Vagina (tissue), 2 donors: ENCODE measurements around the gene ATRN. TPM values are rescaled to one million over a fixed set of nuclear protein-coding genes. Genes with fewer than 3 reads are reported as not detected.
"Not testable (repeated sequence)": the region's sequence is repeated elsewhere in the genome, so short reads cannot be mapped to it uniquely, and the experiment has no call there.

Experiments used
- DNase-seq, 2 donors: peaks; one replicate each; pipeline ENCODE4 v3.0.0-alpha.2; 2017; ENCODE audit errors: extremely low spot score in 2 of 2
- H3K27ac ChIP-seq: fragments of 200-600 bp; sonication (generic); one replicate; pipeline ENCODE4 v1.5.1; 2019
- H3K27me3 ChIP-seq: fragments of 200-600 bp; sonication (generic); one replicate; pipeline ENCODE4 v1.5.1; 2019
- H3K36me3 ChIP-seq, 2 donors: fragments of 200-600 bp; sonication (generic); one replicate each; pipeline ENCODE4 v1.5.1; 2017 to 2019
- H3K4me1 ChIP-seq: fragments of 200-600 bp; sonication (generic); one replicate; pipeline ENCODE4 v1.5.1; 2019
- H3K4me3 ChIP-seq, 2 donors: fragments of 200-600 bp; sonication (generic); 1 replicate in 1 of 2; 2 replicates in 1 of 2; pipeline ENCODE4 v1.5.1; 2016 to 2019
- H3K9me3 ChIP-seq: fragments of 200-600 bp; sonication (generic); one replicate; pipeline ENCODE4 v1.5.1; 2019
- CTCF ChIP-seq, 3 experiments: fragments of 450-650 bp in 2 of 3; fragments of 200-600 bp in 1 of 3; sonication (generic) in 1 of 3; IDR thresholded peaks; one replicate each; pipeline ENCODE4 v1.5.1; 2017 to 2019; ENCODE audit warnings: antibody characterized with exemption in 3 of 3, mild to moderate bottlenecking in 2 of 3, moderate library complexity in 2 of 3
- POLR2A ChIP-seq, 2 donors: fragments of 450-650 bp; IDR thresholded peaks; one replicate each; pipeline ENCODE4 v1.6.1; 2017; ENCODE audit warnings: antibody characterized with exemption in 2 of 2, mild to moderate bottlenecking in 2 of 2, moderate library complexity in 2 of 2
- POLR2AphosphoS5 ChIP-seq, 2 donors: sonication (generic); formaldehyde crosslinking; IDR thresholded peaks; one replicate each; pipeline ENCODE4 v1.9.0; 2017; ENCODE audit warnings: antibody characterized with exemption in 2 of 2, mild to moderate bottlenecking in 2 of 2, low read depth in 1 of 2; ENCODE audit not compliant: insufficient read depth in 1 of 2
- intact Hi-C: fragments of 100-400 bp; cut with DNase I; formaldehyde crosslinking; loops from one replicate; pipeline ENCODE4 v1.15.1; 2023
- total RNA-seq: library from RNA; depleted of rRNA; stranded (reverse); fragments of >200 nt; gene quantifications from one replicate; pipeline ENCODE4 v1.2.3, GENCODE V29; 2016

Gene ATRN
- 22.8 TPM for total RNA-seq

- no peak for DNase-seq
- intact Hi-C loops: loop anchor here (5.0 kb wide), 1 partner anchor 64 kb away; the partner anchor contains the start of gene DNAAF9
- TF ChIP-seq POLR2AphosphoS5 (IDR thresholded peaks at IDR 0.05; ENCODE audit: insufficient read depth in 1 of 2, low read depth in 1 of 2) (peak in 1 of 2 donors; percentile 66), POLR2A (IDR thresholded peaks at IDR 0.05) (peak in 1 of 2 donors; percentile 47), CTCF (IDR thresholded peaks at IDR 0.05) (no peak)
- Histone ChIP-seq H3K9me3 (no peaks in the 10 kb centered on the region), H3K36me3 (no peaks in the 10 kb centered on the region), H3K4me1 (peaks cover 34% of the 10 kb centered on the region), H3K4me3 (peak within 1 kb of the TSS; percentile 89 to 100), H3K27me3 (no peaks in the 10 kb centered on the region), H3K27ac (peak within 1 kb of the TSS; percentile 79)
Observed at GRCh38 chr20:3470627-3471396, at the start of gene ATRN. Gene ATRN, plus strand, starts transcription at chr20:3471018. Its CDS starts 90 bp downstream, at chr20:3471108.

- no peaks in the 10 kb centered on the region for H3K9me3 ChIP-seq
- H3K27ac ChIP-seq: no peak overlapping the region
- H3K36me3 ChIP-seq: no peaks in the 10 kb centered on the region
- TF ChIP-seq POLR2A (IDR thresholded peaks at IDR 0.05): no peak
- TF ChIP-seq POLR2AphosphoS5 (IDR thresholded peaks at IDR 0.05; ENCODE audit: insufficient read depth in 1 of 2, low read depth in 1 of 2): no peak
- TF ChIP-seq CTCF (IDR thresholded peaks at IDR 0.05): no peak
- no peaks in the 10 kb centered on the region for H3K27me3 ChIP-seq
- no peak for DNase-seq
- peaks cover 16% of the 10 kb centered on the region for H3K4me1 ChIP-seq
- H3K4me3 ChIP-seq: no peak overlapping the region
- intact Hi-C loops: no loop called here
Observed at GRCh38 chr20:3421985-3422384, 48.8 kb upstream of the ATRN start.

GRCh38 chr20:3423126-3423525, 47.7 kb upstream of the ATRN start:
- intact Hi-C loops: no loop called here
- Histone ChIP-seq H3K4me1 (peaks cover 16% of the 10 kb centered on the region), H3K27me3 (no peaks in the 10 kb centered on the region), H3K27ac (no peak overlapping the region), H3K36me3 (no peaks in the 10 kb centered on the region), H3K9me3 (no peaks in the 10 kb centered on the region), H3K4me3 (no peak overlapping the region)
- TF ChIP-seq POLR2AphosphoS5 (IDR thresholded peaks at IDR 0.05; ENCODE audit: insufficient read depth in 1 of 2, low read depth in 1 of 2): no peak
- TF ChIP-seq POLR2A (IDR thresholded peaks at IDR 0.05): no peak
- no peak for TF ChIP-seq CTCF (IDR thresholded peaks at IDR 0.05)
- no peak for DNase-seq

- H3K4me1 ChIP-seq, DNase-seq, H3K4me3 ChIP-seq, H3K27me3 ChIP-seq, H3K9me3 ChIP-seq, intact Hi-C loops, H3K27ac ChIP-seq, H3K36me3 ChIP-seq: not testable (repeated sequence)
Observed at GRCh38 chr20:3426766-3427165, 44.1 kb upstream of the ATRN start.

- no peak overlapping the region for H3K27ac ChIP-seq
- intact Hi-C loops: no loop called here
- no peaks in the 10 kb centered on the region for H3K4me1 ChIP-seq
- H3K4me3 ChIP-seq: no peak overlapping the region
- DNase-seq: no peak
- H3K27me3 ChIP-seq: no peaks in the 10 kb centered on the region
- H3K9me3 ChIP-seq: no peaks in the 10 kb centered on the region
- H3K36me3 ChIP-seq: no peaks in the 10 kb centered on the region
- TF ChIP-seq CTCF (IDR thresholded peaks at IDR 0.05): no peak
- TF ChIP-seq POLR2A (IDR thresholded peaks at IDR 0.05): no peak
- TF ChIP-seq POLR2AphosphoS5 (IDR thresholded peaks at IDR 0.05; ENCODE audit: insufficient read depth in 1 of 2, low read depth in 1 of 2): no peak
Observed at GRCh38 chr20:3430376-3431069, 40.3 kb upstream of the ATRN start.
